Measurements from ENCODE around the gene SLC66A2. TPM values are rescaled to one million over a fixed set of nuclear protein-coding genes. Genes with fewer than 3 reads are reported as not detected.
A peak's percentile ranks its signal among the peaks of the same experiment; 100 is the strongest.

The SLC66A2 gene
- total RNA-seq, 3 donors from 2014 or later = 33.7 to 38.7 (median 34.8) TPM

DNA sequence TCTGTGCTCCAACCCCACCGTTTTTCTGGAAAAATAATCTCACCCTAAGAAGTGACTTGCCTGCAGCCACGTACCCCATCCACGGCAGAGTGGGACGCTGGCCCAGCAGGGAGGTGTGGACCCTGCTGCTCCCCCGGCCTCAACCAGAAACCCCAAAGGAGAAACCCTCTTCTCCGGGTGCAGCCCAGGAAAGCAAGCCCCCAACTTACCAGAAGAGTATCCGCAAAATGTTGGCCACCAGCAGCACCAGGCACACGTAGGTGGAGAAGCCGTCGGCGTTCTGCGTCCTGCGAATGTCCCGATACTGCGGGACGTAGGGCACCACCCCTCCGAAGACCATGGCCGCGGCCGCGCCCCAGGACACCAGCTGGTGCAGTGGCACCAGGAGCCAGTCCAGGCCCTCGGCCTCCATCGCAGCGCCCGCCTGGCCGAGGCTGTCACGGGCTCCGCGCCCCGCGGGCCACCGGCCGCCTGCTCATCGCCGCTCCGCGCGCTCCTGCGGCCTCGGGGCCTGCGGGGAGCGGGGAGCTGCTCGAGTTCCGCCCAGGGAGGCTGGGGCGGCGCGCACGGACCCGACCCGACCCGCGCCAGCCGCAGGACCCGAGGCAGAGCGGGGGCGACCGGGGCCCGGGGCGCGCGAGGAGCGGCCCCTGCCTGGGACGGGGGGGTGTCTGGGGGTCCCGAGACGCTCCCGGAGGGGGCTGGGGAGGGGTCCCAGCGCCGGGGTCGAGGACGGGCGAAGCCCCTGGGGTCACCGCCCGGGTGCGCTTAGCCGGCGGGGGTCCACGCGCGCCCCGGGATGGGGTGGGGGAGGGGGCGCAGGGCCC is 725 bp downstream of the SLC66A2 start:
- ATAC-seq (peak; percentile 42 to 46), DNase-seq (no peak)
- H3K36me3 Mint-ChIP-seq (ENCODE audit: insufficient read depth) = no peaks in the 10 kb centered on the region
- no peaks in the 10 kb centered on the region for H3K27me3 Mint-ChIP-seq (ENCODE audit: low read depth)
- H3K4me3 Mint-ChIP-seq = peak overlapping the region; percentile 81
- peaks cover 33% of the 10 kb centered on the region for H3K4me1 Mint-ChIP-seq (ENCODE audit: low read depth)
- H3K9me3 Mint-ChIP-seq = no peaks in the 10 kb centered on the region

DNA sequence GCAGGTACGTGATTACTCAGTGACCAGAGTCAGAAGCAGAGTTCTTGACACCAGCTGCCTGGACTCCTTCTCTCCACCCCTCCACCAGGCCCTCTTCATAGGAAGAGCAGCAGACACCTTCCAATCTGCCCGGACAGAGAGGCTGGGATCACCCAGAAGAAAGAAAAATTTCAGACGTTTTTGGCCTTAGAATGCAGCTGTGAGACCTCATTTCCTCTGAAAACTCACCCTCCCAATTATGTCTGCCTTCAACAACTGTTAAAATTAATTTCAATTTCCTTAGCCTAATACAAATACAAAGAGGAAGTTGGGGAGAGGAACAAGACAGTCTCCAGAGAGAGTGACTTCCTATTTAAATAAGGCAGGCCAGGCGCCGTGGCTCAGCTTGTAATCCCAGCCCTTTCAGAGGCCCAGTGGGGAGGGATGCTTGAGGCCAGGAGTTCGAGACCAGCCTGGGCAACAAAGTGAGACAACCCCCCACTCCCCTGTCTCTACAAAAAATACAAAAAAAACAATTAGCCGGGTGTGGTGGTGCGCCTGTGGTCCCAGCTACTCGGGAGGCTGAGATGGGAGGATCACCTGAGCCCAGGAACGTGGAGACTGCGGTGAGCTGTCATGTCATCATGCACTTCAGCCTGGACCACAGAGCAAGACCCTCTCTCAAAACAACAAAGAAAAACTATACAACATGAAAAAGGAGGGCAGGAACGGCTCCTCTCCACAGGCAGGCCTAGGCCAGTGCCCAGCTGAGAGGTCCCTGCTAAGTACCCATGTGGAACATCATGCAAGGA is 1.6 kb downstream of the SLC66A2 start:
- Mint-ChIP-seq H3K4me1 (ENCODE audit: low read depth) (peaks cover 37% of the 10 kb centered on the region), H3K9me3 (no peaks in the 10 kb centered on the region)
- no peak for DNase-seq

DNA sequence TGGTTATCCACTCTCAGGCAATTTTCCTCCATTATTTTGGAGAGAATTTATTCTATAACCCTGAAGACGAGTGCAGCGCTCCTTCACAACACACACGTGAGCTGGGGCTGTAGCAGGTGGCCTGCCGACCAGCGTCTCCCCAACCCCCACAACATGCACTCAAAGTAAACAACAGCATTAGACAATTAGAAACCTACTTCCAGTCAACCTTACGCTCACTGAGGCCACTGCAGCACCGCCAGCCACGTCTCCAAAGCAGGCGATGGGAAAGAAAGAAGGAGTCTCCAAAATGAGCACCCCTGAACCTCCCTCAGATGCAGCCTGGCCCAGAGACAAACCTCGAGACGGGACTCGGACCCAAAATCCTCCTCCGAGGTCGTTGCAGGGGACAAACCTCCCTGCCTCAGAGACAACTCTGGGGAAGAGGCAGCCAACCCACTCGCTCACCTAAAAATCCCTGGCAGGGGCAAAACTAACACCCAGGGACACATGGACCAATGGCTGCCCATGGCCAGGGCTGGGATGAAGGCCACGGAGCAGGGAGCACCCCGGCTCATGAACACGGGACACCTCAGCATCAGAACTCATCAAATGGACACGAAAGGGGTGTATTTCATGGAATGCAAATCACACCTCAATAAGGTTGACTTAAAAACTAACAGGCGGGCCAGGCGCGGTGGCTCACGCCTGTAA is 2.6 kb downstream of the SLC66A2 start:
- DNase-seq (no peak), ATAC-seq (no peak)
- H3K4me3 Mint-ChIP-seq = peak overlapping the region; percentile 81
- H3K36me3 Mint-ChIP-seq (ENCODE audit: insufficient read depth) = no peaks in the 10 kb centered on the region
- H3K27me3 Mint-ChIP-seq (ENCODE audit: low read depth) = no peaks in the 10 kb centered on the region
- H3K4me1 Mint-ChIP-seq (ENCODE audit: low read depth) = peaks cover 46% of the 10 kb centered on the region
- no peaks in the 10 kb centered on the region for H3K9me3 Mint-ChIP-seq

More for the DNA sequence above, 1.6 kb downstream of the SLC66A2 start:
- Mint-ChIP-seq H3K36me3 (ENCODE audit: insufficient read depth) (no peaks in the 10 kb centered on the region), H3K4me3 (peak overlapping the region; percentile 81), H3K27me3 (ENCODE audit: low read depth) (no peaks in the 10 kb centered on the region)
- no peak for ATAC-seq

DNA sequence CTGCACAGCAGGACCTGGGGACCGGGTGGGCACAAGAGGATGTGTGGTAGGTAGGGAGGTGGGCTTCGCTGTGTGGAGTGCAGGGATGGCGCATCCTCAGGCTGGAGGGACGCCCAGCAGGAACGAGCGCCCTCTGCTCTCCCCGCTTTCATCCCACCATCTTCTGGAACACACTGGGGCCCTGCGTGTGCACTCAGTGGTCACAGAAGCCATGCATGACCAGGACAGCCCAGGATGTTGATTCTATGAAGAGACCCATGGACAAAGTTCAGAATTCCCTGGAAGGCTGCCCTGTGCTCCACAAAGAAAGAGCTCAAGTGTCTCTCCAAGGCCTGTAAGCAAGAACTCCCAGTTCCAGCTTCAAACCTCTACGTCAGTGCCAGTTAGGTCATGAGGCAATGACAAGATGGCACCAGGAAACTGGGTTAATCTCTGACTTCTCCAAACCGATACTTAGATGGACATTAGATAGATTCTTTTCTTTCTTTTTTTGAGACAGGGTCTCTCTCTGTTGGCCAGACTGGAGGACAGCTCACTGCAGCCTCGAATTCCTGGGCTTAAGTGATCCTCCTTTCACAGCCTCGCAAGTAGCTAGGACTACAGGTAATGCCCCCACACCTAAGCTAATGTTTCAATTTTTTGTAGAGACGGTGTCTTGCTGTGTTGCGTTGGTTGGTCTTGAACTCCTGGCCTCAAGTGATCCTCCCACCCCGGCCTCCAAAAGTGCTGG is 3.4 kb downstream of the SLC66A2 start:
- H3K36me3 Mint-ChIP-seq (ENCODE audit: insufficient read depth) = no peaks in the 10 kb centered on the region
- peaks cover 48% of the 10 kb centered on the region for H3K4me1 Mint-ChIP-seq (ENCODE audit: low read depth)

DNA sequence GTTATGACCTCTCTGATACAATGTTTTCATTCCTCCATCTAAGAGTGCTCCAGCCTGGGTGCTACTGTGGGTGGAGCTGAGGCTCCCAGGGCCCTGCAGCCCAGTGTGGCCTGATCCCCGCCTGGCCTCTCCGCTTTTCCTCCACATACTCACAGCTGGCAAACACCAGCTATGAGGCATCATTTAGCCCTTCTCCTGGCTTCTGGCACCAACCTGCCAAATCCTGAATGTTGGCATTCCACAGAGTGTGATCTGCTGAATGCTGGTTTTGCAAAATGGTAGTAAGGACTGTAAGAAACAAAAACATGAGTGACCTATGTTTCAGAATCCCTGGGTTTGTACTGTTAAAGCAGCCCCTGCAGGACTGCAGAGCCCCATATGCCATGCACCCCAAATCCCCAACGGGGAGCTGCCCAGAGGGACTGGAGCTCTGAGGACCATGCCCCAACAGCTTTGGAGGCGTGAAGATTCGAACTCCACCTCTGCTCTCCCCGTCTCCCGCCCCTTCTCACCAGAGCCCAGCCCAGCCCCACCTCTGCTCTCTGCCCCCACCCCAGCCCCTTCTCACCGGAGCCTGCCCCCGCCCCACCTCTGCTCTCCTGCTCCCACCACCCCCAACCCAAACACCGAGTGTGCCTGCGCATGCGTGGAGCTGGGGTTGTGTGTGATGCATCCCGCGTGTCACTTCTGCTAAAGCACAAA is 4.2 kb downstream of the SLC66A2 start:
- no peak overlapping the region for H3K4me3 Mint-ChIP-seq
- no peaks in the 10 kb centered on the region for H3K9me3 Mint-ChIP-seq
- no peak for ATAC-seq

More for the DNA sequence above, 3.4 kb downstream of the SLC66A2 start:
- Mint-ChIP-seq H3K27me3 (ENCODE audit: low read depth) (no peaks in the 10 kb centered on the region), H3K4me3 (no peak overlapping the region), H3K9me3 (no peaks in the 10 kb centered on the region)
- no peak for ATAC-seq
- DNase-seq = no peak

DNA sequence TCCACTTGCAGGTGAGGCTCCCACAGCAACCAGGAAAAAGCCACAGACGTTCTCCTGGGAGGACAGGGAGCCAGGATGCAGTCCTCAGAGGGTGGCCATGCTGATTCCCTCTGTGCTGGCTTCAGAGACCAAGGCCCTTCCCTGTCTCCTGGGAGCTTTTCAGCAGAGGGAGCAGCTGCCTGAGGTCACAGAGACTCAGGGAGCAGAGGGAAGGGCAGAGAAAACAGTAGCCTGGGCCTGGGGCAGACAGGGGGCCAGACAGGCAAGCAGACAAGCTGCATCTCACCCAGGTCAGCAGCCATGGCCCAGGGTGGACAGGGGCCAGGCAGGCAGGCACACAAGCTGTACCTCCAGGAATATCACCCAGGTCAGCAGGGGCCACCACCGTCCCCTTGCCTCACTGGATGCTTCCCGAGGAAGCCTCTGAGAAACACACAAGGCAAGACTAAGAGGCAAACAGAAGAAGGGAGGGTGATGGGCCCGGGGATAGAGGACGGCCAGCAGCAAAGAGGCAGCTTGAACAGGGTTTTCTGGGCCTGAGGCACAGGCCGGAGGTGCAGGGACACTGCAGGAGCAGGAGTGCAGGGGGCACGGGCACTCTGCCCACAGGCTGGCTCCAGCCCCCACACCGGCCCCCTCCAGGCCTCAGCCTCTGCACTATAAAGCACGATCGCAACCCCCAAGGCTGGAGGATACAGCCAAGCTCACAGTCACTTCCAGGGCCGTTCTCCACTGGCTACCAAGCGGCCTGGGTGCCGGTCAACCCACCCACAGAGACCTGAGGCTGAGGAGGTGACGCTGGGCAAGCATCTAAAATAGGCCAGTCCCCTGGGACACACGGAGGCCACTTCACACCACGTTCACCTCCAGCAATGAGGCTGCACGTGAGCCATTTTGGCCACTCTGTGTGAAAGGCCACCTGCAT is 6.1 kb downstream of the SLC66A2 start:
- Mint-ChIP-seq H3K27me3 (ENCODE audit: low read depth) (no peaks in the 10 kb centered on the region), H3K4me1 (ENCODE audit: low read depth) (peaks cover 49% of the 10 kb centered on the region), H3K36me3 (ENCODE audit: insufficient read depth) (peaks cover 14% of the 10 kb centered on the region), H3K4me3 (no peak overlapping the region), H3K9me3 (no peaks in the 10 kb centered on the region)
- DNase-seq (no peak), ATAC-seq (no peak)

More for the DNA sequence above, 4.2 kb downstream of the SLC66A2 start:
- no peaks in the 10 kb centered on the region for H3K27me3 Mint-ChIP-seq (ENCODE audit: low read depth)
- no peak for DNase-seq
- H3K4me1 Mint-ChIP-seq (ENCODE audit: low read depth) = peaks cover 51% of the 10 kb centered on the region
- peaks cover 7% of the 10 kb centered on the region for H3K36me3 Mint-ChIP-seq (ENCODE audit: insufficient read depth)

DNA sequence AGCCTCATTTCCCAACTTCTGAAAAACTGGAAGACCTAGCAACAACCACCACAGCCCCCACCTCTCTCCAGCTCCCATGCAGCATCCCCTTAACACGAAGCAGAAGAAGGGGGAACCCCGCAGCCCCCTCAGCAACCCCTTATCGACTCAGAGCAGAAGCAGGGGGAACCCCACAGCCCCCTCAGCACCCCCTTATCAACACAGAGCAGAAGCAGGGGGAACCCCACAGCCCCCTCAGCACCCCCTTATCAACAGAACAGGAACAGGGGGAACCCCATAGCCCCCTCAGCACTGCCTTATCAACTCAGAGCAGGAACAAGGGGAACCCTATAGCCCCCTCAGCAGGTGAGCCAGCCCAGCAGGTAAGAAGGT is 6.7 kb downstream of the SLC66A2 start:
- peaks cover 42% of the 10 kb centered on the region for H3K4me1 Mint-ChIP-seq (ENCODE audit: low read depth)
- DNase-seq (no peak), ATAC-seq (peak; percentile 23 to 38)
- H3K27me3 Mint-ChIP-seq (ENCODE audit: low read depth) = no peaks in the 10 kb centered on the region
- no peaks in the 10 kb centered on the region for H3K9me3 Mint-ChIP-seq
- H3K36me3 Mint-ChIP-seq (ENCODE audit: insufficient read depth) = peaks cover 17% of the 10 kb centered on the region
- no peak overlapping the region for H3K4me3 Mint-ChIP-seq

DNA sequence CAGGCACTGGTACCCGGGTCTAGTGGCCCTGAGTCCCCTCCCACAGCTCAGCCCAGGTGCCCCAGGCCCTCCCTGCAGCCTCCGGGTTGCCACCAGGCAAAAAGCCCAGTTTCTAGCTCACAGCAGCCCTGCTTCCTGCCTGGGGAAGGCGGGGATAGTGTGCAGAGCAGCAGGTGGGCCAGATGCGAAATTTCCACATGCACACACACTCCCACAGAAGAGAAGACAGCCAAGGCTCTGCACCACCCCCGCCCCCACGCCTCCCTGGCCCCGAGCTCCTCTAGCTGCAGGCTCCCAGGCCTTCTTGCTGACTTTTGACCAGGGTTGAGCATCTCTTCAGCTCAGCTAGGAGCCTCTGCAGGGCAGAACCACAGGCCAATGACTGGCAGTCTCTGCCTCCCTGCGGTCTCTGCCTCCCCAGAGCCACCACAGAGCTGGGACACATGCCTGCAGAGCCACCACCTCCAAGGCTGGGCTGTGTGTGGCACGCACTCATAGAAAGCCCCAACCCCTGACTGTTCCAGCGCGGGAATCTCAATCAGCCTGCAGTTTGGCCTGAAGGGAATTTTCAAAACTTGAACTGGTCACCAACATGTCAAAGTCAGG is 7.2 kb downstream of the SLC66A2 start:
- no peak overlapping the region for H3K4me3 Mint-ChIP-seq
- H3K36me3 Mint-ChIP-seq (ENCODE audit: insufficient read depth) = peaks cover 22% of the 10 kb centered on the region
- DNase-seq = no peak
- ATAC-seq = peak; percentile 76 to 82
- no peaks in the 10 kb centered on the region for H3K27me3 Mint-ChIP-seq (ENCODE audit: low read depth)
- H3K4me1 Mint-ChIP-seq (ENCODE audit: low read depth) = peaks cover 38% of the 10 kb centered on the region
- H3K9me3 Mint-ChIP-seq = no peaks in the 10 kb centered on the region

DNA sequence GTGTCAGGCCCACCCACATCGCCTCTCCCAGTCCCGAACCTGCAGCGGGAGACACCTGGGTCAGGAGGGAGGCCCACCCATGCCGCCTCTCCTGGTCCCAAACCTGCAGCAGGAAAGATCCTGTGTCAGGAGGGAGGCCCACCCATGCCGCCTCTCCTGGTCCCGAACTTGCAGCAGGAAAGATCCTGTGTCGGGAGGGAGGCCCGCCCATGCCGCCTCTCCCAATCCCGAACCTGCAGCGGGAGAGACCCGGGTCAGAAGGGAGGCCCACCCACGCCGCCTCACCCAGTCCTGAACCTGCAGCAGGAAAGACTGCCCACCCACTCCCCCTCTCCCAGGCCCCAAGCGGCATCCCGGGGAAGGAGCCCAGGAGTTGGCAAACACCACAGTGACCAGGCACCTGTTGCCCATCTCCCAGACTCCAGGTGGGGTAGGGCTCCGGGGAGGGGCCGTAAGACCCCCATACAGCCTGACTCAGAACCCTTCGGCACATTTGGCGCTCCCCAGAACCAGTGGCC is 7.8 kb downstream of the SLC66A2 start:
- Mint-ChIP-seq H3K27me3 (ENCODE audit: low read depth) (no peaks in the 10 kb centered on the region), H3K36me3 (ENCODE audit: insufficient read depth) (peaks cover 27% of the 10 kb centered on the region), H3K9me3 (no peaks in the 10 kb centered on the region), H3K4me3 (no peak overlapping the region), H3K4me1 (ENCODE audit: low read depth) (peaks cover 33% of the 10 kb centered on the region)
- no peak for DNase-seq
- ATAC-seq = no peak

DNA sequence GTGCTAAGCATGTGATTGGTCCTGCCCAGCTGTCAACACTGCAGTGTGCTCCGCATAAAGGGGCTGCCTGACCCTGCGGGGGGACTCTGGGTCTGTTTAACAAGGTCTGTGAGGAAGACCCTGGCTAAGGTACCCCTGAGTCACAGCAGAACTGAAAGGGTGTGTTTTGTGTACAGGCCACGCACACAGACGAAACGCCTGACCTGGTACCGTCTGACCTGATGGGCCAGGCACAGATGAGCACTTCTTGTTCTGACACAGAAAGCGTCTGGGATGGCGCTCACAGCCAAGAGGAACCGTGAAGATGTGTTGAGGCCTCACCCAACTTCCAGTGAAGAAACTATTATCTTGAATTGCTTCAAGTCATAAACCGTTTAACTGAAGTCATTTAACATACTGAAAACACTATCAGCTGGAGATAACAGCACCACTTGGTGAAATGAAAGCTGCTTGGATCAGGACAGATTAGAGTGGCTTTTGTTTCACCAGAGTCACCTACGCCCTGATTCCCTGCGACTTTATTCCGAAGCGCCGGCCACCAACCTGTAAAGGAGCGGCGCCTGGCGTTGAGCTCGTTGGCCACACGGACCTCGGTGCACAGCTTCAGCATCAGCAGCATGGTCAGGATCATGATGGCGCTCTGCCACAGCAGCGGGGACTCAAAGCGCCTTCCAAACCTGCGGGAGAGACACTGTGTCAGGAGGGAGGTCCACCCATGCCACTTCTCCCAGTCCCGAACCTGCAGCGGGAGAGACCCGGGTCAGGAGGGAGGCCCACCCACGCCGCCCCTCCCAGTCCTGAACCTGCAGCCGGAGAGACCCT is 8.5 kb downstream of the SLC66A2 start:
- no peaks in the 10 kb centered on the region for H3K27me3 Mint-ChIP-seq (ENCODE audit: low read depth)
- H3K9me3 Mint-ChIP-seq = no peaks in the 10 kb centered on the region
- no peak for ATAC-seq
- DNase-seq = no peak
- peaks cover 27% of the 10 kb centered on the region for H3K4me1 Mint-ChIP-seq (ENCODE audit: low read depth)
- H3K4me3 Mint-ChIP-seq = no peak overlapping the region
- H3K36me3 Mint-ChIP-seq (ENCODE audit: insufficient read depth) = peaks cover 31% of the 10 kb centered on the region

DNA sequence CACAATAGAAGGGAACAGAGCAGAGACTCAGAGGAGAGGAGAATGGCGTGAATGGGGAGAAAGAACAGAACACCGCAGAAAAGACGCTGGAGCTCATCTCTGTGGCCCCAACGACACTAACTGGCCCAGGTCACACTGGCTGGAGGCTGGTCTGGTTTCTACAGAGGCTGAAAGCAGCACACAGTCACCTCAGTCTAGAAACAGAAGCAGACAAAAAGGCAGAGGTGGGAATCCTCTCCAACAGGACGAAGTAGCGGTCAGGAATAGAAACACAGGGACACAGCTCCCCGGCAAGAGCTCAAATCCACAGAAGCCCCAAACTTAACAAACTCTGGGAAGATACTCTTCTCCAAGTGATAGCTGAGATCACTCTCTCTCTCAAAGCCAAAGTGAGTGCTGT is 9.2 kb downstream of the SLC66A2 start:
- ATAC-seq = no peak
- peaks cover 38% of the 10 kb centered on the region for H3K36me3 Mint-ChIP-seq (ENCODE audit: insufficient read depth)

More for the DNA sequence above, 9.2 kb downstream of the SLC66A2 start:
- no peak for DNase-seq
- H3K27me3 Mint-ChIP-seq (ENCODE audit: low read depth) = no peaks in the 10 kb centered on the region
- H3K4me3 Mint-ChIP-seq = no peak overlapping the region
- H3K9me3 Mint-ChIP-seq = peaks cover 3% of the 10 kb centered on the region
- peaks cover 27% of the 10 kb centered on the region for H3K4me1 Mint-ChIP-seq (ENCODE audit: low read depth)
